ENCODE measurements around the gene SERPINA10.
"Not testable (repeated sequence)": the region's sequence is repeated elsewhere in the genome, so short reads cannot be mapped to it uniquely, and the experiment has no call there.

Gene SERPINA10

GRCh38 chr14:94284221-94284620, 8.8 kb downstream of the SERPINA10 start:
- in situ Hi-C loops (cut with MboI; ENCODE audit: low sequenced_read_pairs): no loop called here

GRCh38 chr14:94282991-94283723, 9.9 kb downstream of the SERPINA10 start:
- in situ Hi-C loops (cut with MboI; ENCODE audit: low sequenced_read_pairs): no loop called here

GRCh38 chr14:94278731-94279130, 14.3 kb downstream of the SERPINA10 start:
- in situ Hi-C loops (cut with MboI; ENCODE audit: low sequenced_read_pairs): no loop called here

GRCh38 chr14:94276898-94277561, 16.0 kb downstream of the SERPINA10 start:
- in situ Hi-C loops (cut with MboI; ENCODE audit: low sequenced_read_pairs): not testable (repeated sequence)

GRCh38 chr14:94269156-94269555, 23.9 kb downstream of the SERPINA10 start:
- in situ Hi-C loops (cut with MboI; ENCODE audit: low sequenced_read_pairs): no loop called here

- in situ Hi-C loops (cut with MboI; ENCODE audit: low sequenced_read_pairs): not testable (repeated sequence)
Measured at GRCh38 chr14:94268582-94268981, 24.5 kb downstream of the SERPINA10 start.

GRCh38 chr14:94267352-94267751, 25.7 kb downstream of the SERPINA10 start:
- in situ Hi-C loops (cut with MboI; ENCODE audit: low sequenced_read_pairs): no loop called here

- in situ Hi-C loops (cut with MboI; ENCODE audit: low sequenced_read_pairs): not testable (repeated sequence)
Measured at GRCh38 chr14:94264195-94264594, 28.9 kb downstream of the SERPINA10 start.

GRCh38 chr14:94244182-94244581, 48.9 kb downstream of the SERPINA10 start:
- in situ Hi-C loops (cut with MboI; ENCODE audit: low sequenced_read_pairs): no loop called here

GRCh38 chr14:94239406-94239805, 53.7 kb downstream of the SERPINA10 start:
- in situ Hi-C loops (cut with MboI; ENCODE audit: low sequenced_read_pairs): no loop called here

- in situ Hi-C loops (cut with MboI; ENCODE audit: low sequenced_read_pairs): no loop called here
Measured at GRCh38 chr14:94237983-94238382, 55.1 kb downstream of the SERPINA10 start.

- in situ Hi-C loops (cut with MboI; ENCODE audit: low sequenced_read_pairs): no loop called here
Measured at GRCh38 chr14:94237046-94237445, 56.0 kb downstream of the SERPINA10 start.
